HG03280 (cell line): ENCODE data around the gene CCDC178.
"Not testable (repeated sequence)": the region's sequence is repeated elsewhere in the genome, so short reads cannot be mapped to it uniquely, and the experiment has no call there.

Experiments
- ATAC-seq: cut with Tn5 transposase; IDR thresholded peaks from one replicate; pipeline ENCODE4 v1.9.1; 2021; ENCODE audit warnings: mild to moderate bottlenecking, moderate library complexity; ENCODE audit not compliant: unreplicated experiment

Gene CCDC178, protein sequence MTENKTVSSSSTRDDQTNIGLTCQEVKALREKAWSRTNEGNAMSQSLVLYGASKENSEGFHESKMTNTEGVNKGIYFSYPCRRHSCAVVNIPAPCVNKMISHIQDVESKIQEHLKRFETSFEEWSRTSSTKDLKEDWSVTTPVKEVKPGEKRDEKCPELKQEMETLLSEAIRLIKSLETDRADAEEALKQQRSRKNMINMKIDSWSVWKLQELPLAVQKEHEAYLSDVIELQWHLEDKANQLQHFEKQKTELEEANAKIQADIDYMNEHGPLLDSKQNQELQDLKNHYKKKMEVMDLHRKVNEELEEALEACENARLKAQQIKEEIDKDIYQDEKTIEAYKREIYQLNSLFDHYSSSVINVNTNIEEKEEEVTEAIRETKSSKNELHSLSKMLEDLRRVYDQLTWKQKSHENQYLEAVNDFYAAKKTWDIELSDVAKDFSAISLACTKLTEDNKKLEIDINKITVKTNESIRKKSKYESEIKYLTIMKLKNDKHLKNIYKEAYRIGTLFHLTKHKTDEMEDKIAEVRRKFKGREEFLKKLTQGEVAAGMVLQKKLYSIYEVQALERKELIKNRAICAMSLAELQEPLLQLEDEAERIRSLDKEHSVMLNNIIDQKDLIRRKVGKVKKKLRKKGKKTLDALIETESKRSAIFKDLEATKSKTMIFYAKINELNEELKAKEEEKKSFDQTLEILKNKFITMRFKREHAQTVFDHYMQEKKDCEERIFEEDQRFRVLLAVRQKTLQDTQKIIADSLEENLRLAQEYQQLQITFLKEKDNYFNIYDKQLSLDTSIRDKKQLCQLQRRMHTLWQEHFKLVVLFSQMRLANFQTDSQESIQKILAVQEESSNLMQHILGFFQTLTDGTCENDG

DNA sequence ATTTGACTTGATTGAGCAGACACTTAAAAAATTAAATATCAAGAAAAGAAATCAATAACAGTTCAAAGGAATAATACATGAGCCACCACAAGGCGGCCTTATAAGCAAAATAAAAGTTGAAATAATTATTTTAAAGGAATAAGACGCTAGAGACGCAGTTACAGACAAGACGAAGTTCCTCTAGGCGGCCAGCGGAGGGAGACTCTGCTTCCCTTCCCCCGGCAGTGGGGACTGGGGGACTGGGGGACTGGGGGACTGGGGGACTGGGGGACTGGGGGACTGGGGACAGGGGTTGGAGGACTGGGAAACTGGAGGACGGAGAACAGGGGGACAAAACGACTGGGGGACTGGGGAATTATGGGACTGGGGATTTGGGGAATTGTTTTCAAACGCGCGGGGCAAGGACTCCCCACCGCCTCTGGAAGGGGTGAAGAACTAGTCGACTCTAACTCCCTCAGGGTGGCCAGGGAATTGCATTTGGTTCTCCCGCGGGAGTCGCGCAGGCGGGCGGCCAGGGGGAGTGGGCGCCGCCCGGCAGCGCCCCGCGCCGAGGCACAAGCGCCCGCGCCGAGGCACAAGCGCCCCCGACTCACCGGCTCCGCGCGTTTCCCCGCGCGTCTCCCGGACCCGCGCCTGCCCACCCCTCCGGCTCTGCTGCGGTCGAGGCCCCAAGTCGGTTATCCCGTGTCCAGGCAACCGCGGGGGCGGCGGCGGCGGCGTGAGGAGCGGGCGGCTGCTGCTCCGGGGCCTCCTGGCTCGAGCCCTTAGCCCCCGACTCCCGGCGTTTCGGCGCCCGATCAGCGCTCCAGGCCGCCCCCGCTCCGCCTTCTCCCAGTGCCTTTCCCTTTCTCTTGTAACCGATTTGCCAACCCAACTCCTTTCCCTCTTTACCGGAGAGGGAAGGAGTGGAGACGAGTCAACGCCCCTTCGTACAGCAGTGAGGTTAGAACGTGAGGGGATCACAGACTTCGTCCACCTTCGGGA, at the start of gene CCDC178:
TSS of gene CCDC178 (minus strand) at position 662 of the 984 bp plus-strand sequence. CDS start 28,633 bp downstream, outside the sequence.
- ATAC-seq, result no peak

DNA sequence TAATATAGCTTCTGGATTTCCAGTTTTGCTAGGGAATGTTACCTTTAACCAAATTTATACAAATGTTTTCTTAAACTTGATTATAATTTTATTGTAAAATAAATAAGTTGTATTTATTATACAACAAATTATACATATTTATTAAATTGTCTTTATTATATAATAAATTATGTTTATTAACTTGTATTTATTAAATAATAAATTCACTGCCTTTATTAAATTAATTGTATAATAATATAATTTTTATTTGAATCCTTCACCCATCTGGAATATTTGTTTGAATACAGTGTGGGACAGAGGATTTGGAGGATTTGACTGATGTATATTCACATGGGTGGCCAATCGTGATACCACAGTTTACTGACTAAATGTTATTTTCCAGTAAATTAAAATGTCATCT, 43.4 kb upstream of the CCDC178 start:
- ATAC-seq, result no peak

DNA sequence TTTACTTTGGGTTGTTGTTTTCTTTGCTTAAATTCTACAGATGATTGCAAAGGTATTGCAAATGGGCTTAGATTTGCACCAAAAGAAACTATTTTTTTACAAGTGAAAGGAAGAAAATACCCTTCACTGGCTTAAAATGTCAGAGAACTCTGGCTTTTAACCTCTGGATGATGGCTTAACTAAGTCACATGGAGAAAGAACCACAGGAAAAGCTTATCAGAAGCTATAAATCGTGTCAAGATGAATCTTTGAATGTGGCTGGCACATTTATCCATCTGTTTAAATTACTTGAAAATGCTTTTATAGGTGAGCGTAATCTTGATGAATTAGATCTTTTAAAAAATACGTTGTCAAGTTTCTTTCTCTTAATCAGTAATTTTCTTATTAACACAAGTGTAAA, 32.0 kb upstream of the CCDC178 start:
- no peak for ATAC-seq

DNA sequence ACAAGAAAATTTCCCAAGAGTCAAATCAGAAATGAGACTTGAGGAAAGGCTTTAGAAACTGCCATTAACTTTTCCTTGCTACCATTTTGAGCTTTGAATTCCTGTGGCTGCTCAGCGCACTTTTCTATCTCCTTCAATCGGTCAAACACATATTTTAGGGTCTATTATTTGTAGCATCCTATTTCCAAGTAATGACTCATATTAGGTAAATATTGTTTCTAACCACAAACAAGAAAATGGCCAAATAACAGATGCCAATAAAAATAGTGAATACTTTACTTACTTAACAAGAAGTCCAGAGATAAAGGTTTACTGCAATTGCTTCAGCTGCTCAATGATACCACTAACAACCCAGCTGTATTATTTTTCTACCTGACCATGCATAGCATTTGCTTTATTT, 29.7 kb upstream of the CCDC178 start:
- ATAC-seq, result no peak

DNA sequence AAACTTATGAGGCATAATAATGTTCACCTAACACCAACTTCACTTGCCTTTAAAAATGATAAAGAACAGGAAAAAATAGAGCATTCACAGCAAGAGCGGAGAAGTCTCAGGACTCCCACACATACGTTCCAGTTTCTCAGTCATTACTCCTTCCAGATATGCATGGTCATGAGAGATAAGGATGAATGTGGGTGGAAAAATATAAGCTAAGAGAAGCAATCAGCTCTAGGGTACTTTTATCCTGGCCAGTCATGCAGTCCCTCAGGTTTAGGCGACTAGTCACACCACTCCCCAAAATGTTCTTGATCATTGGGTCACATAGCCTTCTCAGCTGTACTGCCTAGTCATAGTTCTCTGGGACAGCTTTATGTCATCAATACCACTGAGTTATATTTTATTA, 29.2 kb upstream of the CCDC178 start:
- no peak for ATAC-seq

DNA sequence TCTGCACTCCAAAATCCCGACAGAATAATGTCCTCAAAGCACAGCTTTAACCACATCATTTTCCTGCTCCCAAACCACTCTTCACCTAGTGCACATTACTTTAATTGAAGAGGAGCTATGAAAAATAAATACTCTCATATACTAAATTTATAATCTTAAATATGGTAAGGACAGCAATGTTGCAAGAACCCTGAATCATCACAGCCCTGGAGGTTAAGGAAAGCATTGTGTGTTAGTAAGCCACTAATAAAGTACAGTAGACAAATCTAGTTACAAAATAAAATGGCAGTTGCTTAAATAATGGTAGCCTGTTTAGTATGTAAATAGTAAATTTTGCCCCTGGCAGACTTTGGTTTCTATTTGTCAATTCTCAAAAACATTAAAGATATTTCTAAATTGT, 27.0 kb upstream of the CCDC178 start:
- no peak for ATAC-seq

DNA sequence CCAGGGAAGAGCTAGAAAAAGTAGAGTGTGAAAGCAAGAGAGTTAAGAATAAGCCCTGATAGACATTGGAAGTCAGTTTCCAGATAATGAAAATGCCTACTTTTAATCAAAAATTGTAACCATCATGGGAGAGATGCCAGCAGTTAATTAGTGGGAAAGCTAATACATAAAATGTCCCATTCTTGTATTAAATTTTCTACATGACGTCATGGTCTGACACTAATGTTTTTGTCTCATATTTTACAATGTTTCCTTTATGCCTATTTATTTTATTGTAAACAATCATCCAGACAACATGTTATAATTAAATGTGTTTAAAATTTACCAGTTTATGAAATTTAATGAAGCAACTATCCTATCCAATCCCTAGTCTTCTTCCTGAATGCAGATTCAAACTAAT, 26.3 kb upstream of the CCDC178 start:
- ATAC-seq, result no peak

DNA sequence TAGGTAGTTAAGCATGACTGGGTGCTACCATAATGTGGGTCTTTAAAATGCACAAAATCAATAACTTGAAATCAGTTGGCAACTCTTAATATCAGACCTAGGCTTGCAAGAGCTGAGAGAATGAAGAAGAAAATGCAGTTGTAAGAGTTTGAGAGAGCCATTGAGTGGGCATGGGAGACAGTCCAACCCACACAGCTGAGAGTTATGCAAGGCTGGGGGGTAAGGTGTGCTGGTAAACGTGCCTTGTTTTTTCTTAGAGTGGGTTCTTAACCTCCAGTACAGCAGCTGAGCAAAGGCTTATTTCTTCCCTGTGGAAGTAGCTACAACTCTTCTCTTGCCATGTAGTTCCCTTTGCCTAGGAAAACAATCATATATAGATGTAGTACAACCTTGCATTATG, 20.2 kb upstream of the CCDC178 start:
- no peak for ATAC-seq

DNA sequence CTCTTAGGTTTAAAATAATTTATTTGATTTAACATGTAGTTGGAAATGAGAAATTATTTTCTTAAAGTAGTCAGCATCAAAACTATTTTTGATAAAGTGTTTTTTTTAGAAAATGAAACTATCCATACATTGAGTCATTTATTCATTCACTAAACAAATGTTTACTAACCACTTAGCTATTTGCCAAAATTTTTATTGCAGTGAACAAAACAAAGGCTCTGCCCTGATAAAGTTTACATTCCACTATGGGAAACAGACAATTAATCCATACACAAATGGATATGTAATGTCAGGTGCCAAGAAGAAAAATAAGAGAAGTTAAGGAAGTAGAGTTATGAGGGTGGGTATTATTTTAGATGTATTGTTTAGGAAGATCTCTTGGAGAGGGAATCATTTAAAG, 19.1 kb upstream of the CCDC178 start:
- no peak for ATAC-seq

DNA sequence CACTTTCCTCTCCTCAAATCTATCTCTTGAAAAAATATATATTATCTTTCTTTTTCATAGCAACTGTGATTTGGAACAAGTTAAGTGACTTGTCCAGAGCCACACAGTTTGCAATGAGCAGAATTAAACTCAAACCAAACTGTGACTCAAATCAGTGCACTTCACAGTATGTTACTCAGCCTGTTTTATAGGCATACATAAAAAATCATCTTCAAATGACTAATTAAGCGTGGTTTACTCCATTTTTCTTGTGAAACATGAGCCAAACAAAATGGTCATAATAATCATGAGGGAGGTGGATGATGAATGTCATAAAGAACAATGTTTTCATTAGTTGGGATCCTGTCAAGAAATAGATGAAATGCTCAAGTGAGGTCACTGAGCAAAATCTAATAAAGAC, 6.1 kb upstream of the CCDC178 start:
- no peak for ATAC-seq

DNA sequence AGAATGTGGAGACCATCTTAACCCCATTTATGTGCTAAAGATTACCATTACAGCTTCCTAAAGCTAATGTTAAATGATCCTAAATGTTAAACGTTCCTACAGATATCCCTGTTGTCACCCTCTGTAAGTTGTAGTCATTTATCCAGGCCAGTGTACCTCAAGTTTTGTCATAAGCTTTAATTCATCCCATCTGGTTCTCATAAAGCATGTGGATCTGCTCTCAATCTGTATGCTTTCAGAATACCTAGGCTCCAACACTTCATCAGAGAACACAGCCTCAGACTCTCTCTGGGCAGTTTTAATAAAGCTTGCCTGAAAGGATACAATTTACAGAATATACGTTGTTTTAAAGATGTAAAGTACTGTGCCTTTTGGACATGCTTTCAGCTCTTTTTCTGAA, 4.2 kb upstream of the CCDC178 start:
- no peak for ATAC-seq

DNA sequence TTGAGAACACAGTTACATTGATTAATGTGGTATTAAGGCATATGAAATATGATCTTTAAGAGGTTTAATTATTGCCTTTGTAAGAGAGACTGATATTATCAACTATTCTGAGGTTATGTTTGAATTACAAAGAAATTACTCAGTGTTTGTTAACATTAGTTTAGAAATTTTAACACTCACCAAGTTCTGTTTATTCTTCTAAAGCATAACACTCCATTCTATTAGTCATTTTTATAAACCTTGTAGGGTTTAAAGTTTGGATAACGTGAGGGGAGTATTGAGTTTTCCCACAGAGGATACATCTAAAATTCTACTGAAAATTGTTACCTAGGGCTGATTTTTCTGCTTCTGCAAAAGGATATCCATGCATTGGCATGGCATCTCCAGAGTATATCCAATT, 7.7 kb downstream of the CCDC178 start:
- no peak for ATAC-seq

DNA sequence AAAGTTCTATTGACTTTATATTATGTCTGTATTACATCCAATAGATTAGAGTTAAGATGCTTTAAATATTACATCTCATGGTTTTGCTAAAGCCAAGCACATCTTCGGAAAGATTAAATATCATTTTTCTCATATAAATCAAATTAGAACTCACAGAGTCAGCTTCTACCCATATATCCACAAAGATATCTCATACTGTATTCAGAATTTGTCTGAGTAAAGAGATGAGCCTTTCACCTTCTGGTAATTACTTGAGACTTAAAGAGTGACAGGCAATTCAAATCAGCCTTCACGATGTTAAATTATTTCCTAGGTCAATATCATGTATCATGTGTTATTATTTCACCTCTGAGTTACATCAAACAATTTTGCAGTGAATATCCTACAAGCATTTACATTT, 13.0 kb downstream of the CCDC178 start:
- ATAC-seq, result no peak

DNA sequence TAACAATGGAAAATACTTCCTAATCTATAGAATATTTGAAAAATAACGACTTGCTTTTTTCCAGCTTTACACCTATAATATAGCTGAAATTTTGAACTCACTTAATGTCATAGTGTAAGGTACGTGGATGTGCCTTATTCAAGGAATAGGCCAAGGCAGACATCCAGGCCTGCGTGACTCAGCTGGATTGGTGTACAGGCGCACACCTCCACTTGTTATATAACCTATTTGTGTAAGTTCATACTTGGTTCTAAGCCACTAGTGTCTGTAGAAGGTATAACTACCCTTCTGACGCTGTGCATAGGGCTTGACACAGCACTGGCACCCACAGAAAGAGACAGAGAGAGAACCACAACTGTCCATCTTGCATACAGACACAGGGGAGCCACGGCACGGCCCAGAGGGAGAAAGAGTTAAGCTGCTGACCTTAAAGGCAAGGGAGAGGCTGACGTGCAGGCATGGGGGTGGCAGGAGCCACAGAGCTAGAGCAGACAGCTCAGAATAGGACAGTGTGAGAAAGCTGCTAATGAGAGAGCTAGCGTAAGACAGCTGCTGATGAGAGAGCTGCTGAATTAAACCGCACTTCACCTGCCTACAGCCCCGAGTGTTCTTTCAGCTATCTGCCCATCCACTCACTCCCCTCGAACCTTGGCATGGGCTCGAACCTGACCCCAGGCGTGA, 16.1 kb downstream of the CCDC178 start:
- ATAC-seq, result no peak

DNA sequence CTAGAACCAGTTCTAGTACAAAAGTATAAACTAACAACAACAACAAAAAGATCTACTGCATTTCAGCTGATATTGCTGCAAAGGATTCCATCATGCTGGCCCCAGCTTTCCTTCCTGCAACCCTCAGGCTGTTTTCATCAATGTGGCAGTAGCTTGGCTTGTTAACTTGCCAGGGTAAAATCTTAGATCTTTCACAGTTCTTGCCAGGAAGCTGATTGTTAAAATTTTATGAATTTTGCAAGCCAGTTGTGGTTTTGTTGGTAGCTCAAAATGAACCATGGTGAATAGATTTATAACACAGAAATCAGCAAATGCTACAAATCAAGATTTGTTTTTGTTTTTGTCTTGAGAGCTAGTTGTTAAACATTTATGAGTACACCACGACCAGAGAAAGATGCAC, 19.3 kb downstream of the CCDC178 start:
- ATAC-seq, result no peak

DNA sequence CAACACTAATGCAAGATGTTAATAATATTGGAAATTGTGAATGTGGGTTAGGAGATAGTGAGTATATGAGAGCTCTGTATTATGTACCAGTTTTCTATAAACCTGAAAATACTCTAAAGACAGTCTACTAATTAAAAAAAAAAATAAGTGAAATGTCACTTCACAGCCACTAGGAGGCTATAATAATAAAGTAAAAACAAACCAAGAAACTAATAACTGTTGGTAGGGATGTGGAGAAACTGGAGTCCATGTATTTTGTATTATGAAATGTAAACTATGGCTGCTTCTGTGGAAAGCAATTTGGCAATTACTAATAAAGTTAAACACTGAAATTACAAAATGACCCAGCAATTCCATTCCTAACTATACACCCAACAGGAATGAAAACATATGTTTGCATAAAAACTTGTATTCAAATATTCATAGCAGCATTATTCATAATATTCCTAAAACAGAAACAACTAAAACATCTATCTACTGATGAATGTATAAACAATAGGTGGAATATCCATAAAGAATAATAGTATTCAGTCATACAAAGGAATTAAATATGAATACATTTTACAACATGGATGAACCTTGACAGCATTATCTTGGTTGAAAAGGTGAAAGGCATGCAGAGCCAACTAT, 36.2 kb downstream of the CCDC178 start:
- ATAC-seq, result no peak

DNA sequence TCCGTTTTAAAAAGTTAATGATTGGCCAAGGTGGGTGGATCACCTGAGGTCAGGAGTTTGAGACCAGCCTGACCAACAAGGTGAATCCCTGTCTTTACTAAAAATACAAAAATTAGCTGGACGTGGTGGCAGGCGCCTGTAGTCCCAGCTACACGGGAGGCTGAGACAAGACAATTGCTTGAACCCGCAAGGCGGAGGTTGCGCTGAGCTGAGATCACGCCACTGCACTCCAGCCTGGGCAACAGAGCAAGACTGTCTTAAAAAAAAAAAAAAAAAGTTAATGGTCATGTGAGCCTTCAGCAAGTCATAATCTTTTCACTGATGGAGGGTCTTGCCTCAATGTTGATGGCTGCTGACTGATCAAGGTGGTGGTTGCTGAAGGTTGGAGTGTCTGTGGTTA, 41.6 kb downstream of the CCDC178 start:
- not testable (repeated sequence) for ATAC-seq

DNA sequence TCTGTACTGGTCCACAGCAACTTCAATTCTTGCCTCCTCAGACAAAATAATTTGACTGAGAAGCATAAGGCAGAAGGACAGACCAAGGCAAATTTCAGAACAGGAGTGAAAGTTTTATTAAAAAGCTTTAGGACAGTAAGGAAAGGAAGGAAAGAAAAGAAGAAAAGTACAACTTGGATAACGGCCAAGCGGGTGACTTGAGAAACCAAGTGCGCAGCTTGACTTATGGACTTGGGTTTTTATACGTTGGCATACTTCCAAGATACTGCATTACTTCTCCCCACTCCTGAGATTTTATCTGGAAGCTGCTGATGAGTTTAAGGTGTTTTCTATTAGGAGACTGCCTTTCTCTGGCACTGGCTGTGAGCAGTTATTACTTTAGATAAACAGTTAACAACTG, 64.7 kb downstream of the CCDC178 start:
- no peak for ATAC-seq

DNA sequence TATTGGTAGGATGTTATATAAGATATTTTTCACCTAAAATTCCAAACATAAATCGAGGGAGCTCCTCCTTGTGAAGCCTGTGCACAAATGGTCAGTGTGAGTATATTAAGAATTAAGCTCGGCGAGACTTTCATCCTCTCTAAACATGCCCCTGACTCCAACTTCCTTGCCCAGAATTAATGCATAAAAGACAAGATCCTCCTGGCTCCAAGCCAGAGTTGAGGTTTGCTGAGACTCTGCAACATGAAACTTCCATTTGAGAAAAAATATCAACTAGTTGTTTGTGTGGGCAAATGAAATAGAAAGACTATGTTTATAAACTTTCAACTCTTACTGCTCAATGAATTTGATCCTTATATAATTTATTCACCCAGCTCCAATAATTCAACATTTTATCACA, 68.1 kb downstream of the CCDC178 start:
- ATAC-seq, result no peak
